AG04449 (cell line): Measurements from ENCODE around the gene MMRN2.
"Not testable (repeated sequence)": the region's sequence is repeated elsewhere in the genome, so short reads cannot be mapped to it uniquely, and the experiment has no call there.

Experiments used
- CTCF ChIA-PET: fragments of 350-600 bp; formaldehyde crosslinking; extraction: SDS; loops from one replicate; lab custom pipeline; 2021; ENCODE audit warnings: antibody characterized with exemption; lab: Yijun Ruan, JAX
- POLR2A ChIA-PET: fragments of 400-600, 350-600 bp; formaldehyde crosslinking; extraction: SDS; loops from one replicate; lab custom pipeline; 2020; ENCODE audit warnings: antibody characterized with exemption, inconsistent platforms; lab: Yijun Ruan, JAX
- DNase-seq: peaks from one replicate; pipeline ENCODE4 v3.0.0-alpha.2; 2010; ENCODE audit warnings: low read depth, low spot score
- H3K4me3 ChIP-seq: 2 replicates; pipeline ENCODE4 v1.5.1; 2011; ENCODE audit warnings: low read depth, mild to moderate bottlenecking, control low read depth, low read length
- TF ChIP-seq, protein P1 (sequence below): IDR thresholded peaks from one replicate; pipeline ENCODE4 v1.5.1; 2011; ENCODE audit warnings: mild to moderate bottlenecking, moderate library complexity, low read length, control low read depth, inconsistent platforms; ENCODE audit not compliant: insufficient read depth; ENCODE audit errors: missing control alignments

The MMRN2 gene

DNA sequence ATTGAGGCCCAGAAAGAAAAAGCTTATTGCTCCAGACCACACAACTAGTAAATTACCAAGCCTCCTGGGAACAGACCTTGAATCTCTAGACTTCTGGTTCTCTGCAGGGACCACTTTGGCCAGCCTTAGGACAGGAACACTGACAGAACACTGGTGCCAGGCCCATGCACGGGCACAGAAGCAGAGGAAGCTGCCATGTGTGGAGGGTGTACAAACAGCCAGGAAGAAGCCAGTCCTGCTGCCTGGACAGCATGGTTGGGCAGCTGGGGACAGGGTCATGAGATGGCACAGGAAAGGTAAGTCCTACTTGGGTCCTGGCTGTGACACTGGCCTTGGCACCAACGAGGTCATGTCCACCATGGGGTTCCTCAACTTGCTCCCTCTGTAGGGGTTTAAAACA lies 19.2 kb downstream of the MMRN2 start:
- TF ChIP-seq, protein P1, sequence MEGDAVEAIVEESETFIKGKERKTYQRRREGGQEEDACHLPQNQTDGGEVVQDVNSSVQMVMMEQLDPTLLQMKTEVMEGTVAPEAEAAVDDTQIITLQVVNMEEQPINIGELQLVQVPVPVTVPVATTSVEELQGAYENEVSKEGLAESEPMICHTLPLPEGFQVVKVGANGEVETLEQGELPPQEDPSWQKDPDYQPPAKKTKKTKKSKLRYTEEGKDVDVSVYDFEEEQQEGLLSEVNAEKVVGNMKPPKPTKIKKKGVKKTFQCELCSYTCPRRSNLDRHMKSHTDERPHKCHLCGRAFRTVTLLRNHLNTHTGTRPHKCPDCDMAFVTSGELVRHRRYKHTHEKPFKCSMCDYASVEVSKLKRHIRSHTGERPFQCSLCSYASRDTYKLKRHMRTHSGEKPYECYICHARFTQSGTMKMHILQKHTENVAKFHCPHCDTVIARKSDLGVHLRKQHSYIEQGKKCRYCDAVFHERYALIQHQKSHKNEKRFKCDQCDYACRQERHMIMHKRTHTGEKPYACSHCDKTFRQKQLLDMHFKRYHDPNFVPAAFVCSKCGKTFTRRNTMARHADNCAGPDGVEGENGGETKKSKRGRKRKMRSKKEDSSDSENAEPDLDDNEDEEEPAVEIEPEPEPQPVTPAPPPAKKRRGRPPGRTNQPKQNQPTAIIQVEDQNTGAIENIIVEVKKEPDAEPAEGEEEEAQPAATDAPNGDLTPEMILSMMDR = no peak
- H3K4me3 ChIP-seq = no peak overlapping the region
- DNase-seq = no peak
- ChIA-PET POLR2A (no interaction called here), CTCF (interaction anchor here (0.7 to 17.4 kb wide), 24 partner anchors 8 to 291 kb away, joined by 3 to 171 read pairs (median 5); partner anchors contain the start of genes ADIRF, MMRN2 and SNCG)

- ChIA-PET CTCF (interaction anchor here (0.6 to 17.4 kb wide), 20 partner anchors 8 to 252 kb away, joined by 3 to 171 read pairs (median 6); partner anchors contain the start of genes ADIRF, MMRN2, SHLD2 and SNCG), POLR2A (interaction anchor here (1.2 kb wide), 1 partner anchor 11 kb away, joined by 5 read pairs; no protein-coding TSS in a partner anchor)
- TF ChIP-seq, protein P1 = no peak
- H3K4me3 ChIP-seq = no peak overlapping the region
- DNase-seq = no peak
Observed at GRCh38 chr10:86937502-86938154, 19.8 kb downstream of the MMRN2 start.

DNA sequence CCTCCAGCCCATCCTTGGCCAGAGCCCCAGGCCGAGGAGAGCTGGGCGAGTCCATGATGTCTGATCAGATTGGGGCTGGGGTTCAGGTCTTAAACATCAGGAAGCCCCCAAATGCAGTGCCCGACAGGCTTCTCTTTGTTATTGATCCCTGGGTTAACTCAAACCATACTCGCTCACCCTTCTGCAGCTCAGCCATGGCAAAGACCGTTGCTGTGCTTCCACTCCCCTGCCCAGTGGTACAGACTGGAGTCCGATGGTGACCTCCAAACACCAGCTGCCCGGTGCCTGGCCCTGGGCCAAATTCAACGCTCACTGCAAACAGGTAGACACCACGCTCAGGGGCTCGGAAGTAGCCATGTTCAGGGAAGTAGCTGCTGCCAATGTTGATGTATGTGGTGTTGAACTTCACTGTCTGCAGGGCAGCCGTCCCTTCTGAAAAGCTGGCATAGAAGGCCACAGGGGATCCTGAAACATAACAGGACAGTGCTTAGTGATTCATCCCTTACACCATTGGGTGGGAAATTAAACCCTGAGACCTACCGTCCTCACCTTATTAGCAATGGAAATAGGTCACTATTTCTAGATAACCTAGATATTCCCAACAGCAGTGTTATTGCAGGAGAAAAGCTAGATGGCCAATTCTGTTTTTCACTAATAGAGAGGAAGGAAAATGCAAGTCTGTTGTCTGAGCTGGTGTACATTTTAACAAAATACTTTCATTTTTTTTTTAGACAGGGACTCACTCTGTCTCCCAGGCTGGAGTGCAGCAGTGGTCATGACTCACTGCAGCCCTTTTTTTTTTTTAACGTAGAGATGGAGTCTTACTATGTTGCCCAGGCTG lies 20.5 kb downstream of the MMRN2 start:
- TF ChIP-seq, protein P1 = no peak
- ChIA-PET CTCF (interaction anchor here (0.6 to 17.4 kb wide), 15 partner anchors 9 to 249 kb away, joined by 3 to 171 read pairs (median 5); partner anchors contain the start of genes ADIRF, MMRN2, SHLD2 and SNCG), POLR2A (interaction anchor here (1.2 kb wide), 1 partner anchor 10 kb away, joined by 5 read pairs; no protein-coding TSS in a partner anchor)
- H3K4me3 ChIP-seq = no peak overlapping the region
- DNase-seq = no peak

DNA sequence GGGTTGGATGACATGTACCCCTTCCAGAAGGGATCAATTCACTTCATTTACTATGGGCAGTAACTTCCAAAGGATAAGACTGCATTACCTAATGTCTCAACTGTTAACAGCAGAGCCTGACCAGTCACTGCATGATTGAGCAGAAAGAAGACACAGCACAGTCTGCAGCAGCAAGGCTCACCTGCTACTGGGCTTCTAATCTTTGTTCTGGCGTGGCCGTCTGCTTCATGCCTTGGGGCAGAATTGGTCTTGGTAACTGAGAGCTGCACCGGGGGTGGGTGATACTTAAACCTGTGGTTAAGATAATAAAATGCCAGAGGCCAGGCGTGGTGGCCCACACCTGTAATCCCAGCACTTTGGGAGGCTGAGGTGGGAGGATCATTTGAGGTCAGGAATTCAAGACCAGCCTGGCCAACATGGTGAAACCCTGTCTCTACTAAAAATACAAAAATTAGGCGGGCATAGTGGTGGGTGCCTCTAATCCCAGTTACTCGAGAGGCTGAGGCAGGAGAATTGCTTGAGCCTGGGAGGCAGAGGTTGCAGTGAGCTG lies 23.2 kb downstream of the MMRN2 start:
- POLR2A ChIA-PET, DNase-seq, H3K4me3 ChIP-seq: not testable (repeated sequence)
- CTCF ChIA-PET = interaction anchor here (1.3 to 17.4 kb wide), 2 partner anchors 22 to 239 kb away, joined by 4 to 171 read pairs; partner anchors contain the start of genes MMRN2 and SNCG

- DNase-seq = no peak
- TF ChIP-seq, protein P1 = no peak
- POLR2A ChIA-PET = no interaction called here
- CTCF ChIA-PET = interaction anchor here (2.9 kb wide), 1 partner anchor 9 kb away, joined by 13 read pairs; no protein-coding TSS in a partner anchor
- H3K4me3 ChIP-seq = no peak overlapping the region
Observed at GRCh38 chr10:86932674-86933073, 24.7 kb downstream of the MMRN2 start.

DNA sequence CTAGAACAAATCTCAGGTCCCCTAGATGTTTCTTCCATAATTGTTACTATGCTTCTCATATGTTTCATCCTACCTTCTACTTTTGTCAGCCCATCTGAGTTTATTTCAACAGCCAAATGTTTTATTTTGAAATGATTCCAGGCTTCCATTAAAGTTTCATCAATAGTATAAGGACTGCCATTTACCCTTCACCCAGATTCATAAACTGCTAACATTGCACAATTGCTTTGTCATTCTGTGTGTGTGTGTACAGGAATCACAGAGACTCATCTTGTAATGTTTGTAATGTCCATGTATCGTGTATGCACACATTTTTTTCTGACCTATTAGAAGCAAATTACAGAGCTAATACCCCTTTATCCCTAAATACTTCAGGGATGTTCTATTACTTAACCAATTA lies 25.5 kb downstream of the MMRN2 start:
- H3K4me3 ChIP-seq = no peak overlapping the region
- peak; percentile 26 for DNase-seq
- ChIA-PET POLR2A (no interaction called here), CTCF (interaction anchor here (1.3 to 2.9 kb wide), 2 partner anchors 10 to 32 kb away, joined by 4 to 13 read pairs; no protein-coding TSS in a partner anchor)
- TF ChIP-seq, protein P1 = no peak
